ENCODE results near the gene PMF1. TPM values are rescaled to one million over a fixed set of nuclear protein-coding genes. Genes with fewer than 3 reads are reported as not detected.
A peak's percentile ranks its signal among the peaks of the same experiment; 100 is the strongest.

PMF1 gene
- total and polyA plus RNA-seq, 2 experiments from 2014 or later: 112 to 118 TPM

DNA sequence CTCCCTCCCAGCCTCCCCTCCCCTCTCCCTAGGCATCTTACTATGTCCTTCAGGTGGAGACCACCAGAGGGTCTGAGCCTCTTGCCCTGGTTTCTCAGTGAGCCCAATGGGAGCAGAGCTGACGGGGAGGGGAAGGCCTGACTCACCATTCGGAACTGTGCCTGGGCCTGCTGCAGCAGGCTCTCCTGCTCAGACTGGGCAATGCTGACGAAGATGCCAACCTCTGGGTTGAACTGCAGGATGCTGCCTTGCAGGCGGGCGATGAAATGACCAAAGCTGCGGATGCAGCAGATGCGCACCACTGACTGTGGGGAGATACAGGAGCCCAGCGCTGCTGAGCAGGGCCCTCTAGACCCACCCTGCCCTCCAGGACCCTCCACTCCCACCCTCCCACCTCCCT is 46.1 kb downstream of the PMF1 start (continued):
- TF ChIP-seq, protein P1, sequence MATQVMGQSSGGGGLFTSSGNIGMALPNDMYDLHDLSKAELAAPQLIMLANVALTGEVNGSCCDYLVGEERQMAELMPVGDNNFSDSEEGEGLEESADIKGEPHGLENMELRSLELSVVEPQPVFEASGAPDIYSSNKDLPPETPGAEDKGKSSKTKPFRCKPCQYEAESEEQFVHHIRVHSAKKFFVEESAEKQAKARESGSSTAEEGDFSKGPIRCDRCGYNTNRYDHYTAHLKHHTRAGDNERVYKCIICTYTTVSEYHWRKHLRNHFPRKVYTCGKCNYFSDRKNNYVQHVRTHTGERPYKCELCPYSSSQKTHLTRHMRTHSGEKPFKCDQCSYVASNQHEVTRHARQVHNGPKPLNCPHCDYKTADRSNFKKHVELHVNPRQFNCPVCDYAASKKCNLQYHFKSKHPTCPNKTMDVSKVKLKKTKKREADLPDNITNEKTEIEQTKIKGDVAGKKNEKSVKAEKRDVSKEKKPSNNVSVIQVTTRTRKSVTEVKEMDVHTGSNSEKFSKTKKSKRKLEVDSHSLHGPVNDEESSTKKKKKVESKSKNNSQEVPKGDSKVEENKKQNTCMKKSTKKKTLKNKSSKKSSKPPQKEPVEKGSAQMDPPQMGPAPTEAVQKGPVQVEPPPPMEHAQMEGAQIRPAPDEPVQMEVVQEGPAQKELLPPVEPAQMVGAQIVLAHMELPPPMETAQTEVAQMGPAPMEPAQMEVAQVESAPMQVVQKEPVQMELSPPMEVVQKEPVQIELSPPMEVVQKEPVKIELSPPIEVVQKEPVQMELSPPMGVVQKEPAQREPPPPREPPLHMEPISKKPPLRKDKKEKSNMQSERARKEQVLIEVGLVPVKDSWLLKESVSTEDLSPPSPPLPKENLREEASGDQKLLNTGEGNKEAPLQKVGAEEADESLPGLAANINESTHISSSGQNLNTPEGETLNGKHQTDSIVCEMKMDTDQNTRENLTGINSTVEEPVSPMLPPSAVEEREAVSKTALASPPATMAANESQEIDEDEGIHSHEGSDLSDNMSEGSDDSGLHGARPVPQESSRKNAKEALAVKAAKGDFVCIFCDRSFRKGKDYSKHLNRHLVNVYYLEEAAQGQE (IDR thresholded peaks at IDR 0.05; ENCODE audit: unreplicated experiment): no peak
- no peak for TF ChIP-seq CREB1 (CRISPR knock-in tag; IDR thresholded peaks at IDR 0.05; ENCODE audit: low read depth)

DNA sequence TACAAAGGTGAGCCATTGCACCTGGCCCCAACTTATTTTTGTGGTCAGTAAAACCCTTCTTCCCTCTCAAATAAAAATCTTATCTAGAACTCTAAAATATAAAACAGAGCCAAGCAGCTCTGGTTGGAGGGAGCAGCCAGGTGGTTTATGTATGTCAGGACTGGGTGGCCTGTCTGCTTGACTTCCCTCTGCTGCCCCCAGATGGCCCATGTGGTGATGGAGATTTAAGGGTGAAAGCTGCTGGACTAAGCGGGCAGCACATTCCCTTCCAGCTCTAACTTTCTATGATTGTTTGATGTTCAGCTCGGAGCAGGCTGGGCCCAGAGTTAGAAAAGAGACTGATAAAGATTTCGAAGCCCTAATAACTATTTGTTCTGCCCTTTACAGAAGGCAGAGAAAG is 47.0 kb downstream of the PMF1 start:
- H3K4me1 ChIP-seq (ENCODE audit: insufficient read depth): no peaks in the 10 kb centered on the region
- H3K36me3 Mint-ChIP-seq (ENCODE audit: low read depth): peaks cover 81% of the 10 kb centered on the region
- H3K27me3 ChIP-seq (ENCODE audit: insufficient read depth): no peaks in the 10 kb centered on the region
- H3K4me3 ChIP-seq: no peak overlapping the region
- peaks cover 1% of the 10 kb centered on the region for H3K27me3 Mint-ChIP-seq (ENCODE audit: insufficient read depth, low read depth, poor library complexity)
- no peak overlapping the region for H3K4me2 ChIP-seq
- no peaks in the 10 kb centered on the region for H3K9me2 ChIP-seq (ENCODE audit: insufficient read depth)
- H3K4me1 Mint-ChIP-seq: no peaks in the 10 kb centered on the region
- TF ChIP-seq, protein P2, sequence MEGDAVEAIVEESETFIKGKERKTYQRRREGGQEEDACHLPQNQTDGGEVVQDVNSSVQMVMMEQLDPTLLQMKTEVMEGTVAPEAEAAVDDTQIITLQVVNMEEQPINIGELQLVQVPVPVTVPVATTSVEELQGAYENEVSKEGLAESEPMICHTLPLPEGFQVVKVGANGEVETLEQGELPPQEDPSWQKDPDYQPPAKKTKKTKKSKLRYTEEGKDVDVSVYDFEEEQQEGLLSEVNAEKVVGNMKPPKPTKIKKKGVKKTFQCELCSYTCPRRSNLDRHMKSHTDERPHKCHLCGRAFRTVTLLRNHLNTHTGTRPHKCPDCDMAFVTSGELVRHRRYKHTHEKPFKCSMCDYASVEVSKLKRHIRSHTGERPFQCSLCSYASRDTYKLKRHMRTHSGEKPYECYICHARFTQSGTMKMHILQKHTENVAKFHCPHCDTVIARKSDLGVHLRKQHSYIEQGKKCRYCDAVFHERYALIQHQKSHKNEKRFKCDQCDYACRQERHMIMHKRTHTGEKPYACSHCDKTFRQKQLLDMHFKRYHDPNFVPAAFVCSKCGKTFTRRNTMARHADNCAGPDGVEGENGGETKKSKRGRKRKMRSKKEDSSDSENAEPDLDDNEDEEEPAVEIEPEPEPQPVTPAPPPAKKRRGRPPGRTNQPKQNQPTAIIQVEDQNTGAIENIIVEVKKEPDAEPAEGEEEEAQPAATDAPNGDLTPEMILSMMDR (conservative IDR thresholded peaks at IDR 0.05; ENCODE audit: low read depth in 2 of 2): peak; percentile 13 to 50; a peak in 3 of 4 replicates
- no peak for TF ChIP-seq POLR2AphosphoS5 (IDR thresholded peaks at IDR 0.05; ENCODE audit: low read depth)
- no peak overlapping the region for H2AFZ ChIP-seq
- H3F3A ChIP-seq (replicated peaks; ENCODE audit: low read depth): peaks cover 10% of the 10 kb centered on the region; the same call in 1 of the 2 replicates
- no peak overlapping the region for H3K4me3 Mint-ChIP-seq
- H3K27ac Mint-ChIP-seq: no peak overlapping the region
- H3K79me2 ChIP-seq (replicated peaks; ENCODE audit: insufficient read depth): no peaks in the 10 kb centered on the region
- no peaks in the 10 kb centered on the region for H3K9me3 Mint-ChIP-seq
- DNase-seq (ENCODE audit: low spot score): peak; percentile 30
- peaks cover 63% of the 10 kb centered on the region for H3K36me3 ChIP-seq (ENCODE audit: insufficient read depth)
- H4K20me1 ChIP-seq (replicated peaks; ENCODE audit: insufficient read depth): peaks cover 16% of the 10 kb centered on the region
- no peak overlapping the region for H3K27ac ChIP-seq (ENCODE audit: low read depth)
- peak; percentile 53; the same call in 2 of the 3 replicates for ATAC-seq

DNA sequence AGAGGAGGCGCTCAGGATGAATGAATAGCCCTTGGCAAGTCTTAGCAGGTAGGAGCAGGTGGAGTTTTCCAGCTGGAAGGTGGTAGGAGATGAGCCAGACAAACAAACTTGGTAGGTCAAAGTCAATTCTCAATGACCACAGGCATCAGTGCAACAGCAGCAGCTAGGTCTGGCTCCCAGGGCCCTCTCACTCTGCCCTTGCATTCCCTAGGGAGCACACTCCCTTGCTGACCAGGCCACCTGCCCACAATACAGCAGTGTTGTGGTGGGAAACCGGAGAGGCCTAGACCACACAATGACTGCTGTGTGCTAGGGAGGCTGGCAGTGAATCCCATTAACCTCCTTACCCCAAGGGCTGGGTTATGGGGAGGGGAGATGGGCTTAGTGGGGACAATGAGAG is 48.1 kb downstream of the PMF1 start:
- H3K9me3 Mint-ChIP-seq: no peaks in the 10 kb centered on the region
- Histone ChIP-seq H3K27ac (ENCODE audit: low read depth) (no peak overlapping the region), H3K4me3 (no peak overlapping the region), H3K27me3 (ENCODE audit: insufficient read depth) (no peaks in the 10 kb centered on the region), H2AFZ (no peak overlapping the region), H3K4me2 (no peak overlapping the region), H3K36me3 (ENCODE audit: insufficient read depth) (peaks cover 73% of the 10 kb centered on the region), H3K4me1 (ENCODE audit: insufficient read depth) (no peaks in the 10 kb centered on the region), H4K20me1 (replicated peaks; ENCODE audit: insufficient read depth) (peaks cover 22% of the 10 kb centered on the region), H3K79me2 (replicated peaks; ENCODE audit: insufficient read depth) (no peaks in the 10 kb centered on the region), H3K9me2 (ENCODE audit: insufficient read depth) (no peaks in the 10 kb centered on the region), H3F3A (replicated peaks; ENCODE audit: low read depth) (peaks cover 13% of the 10 kb centered on the region; the same call in 1 of the 2 replicates)
- ATAC-seq: no peak
- DNase-seq (ENCODE audit: low spot score): no peak
- H3K4me1 Mint-ChIP-seq: no peaks in the 10 kb centered on the region
- peaks cover 1% of the 10 kb centered on the region for H3K27me3 Mint-ChIP-seq (ENCODE audit: insufficient read depth, low read depth, poor library complexity)
- H3K4me3 Mint-ChIP-seq: no peak overlapping the region
- H3K36me3 Mint-ChIP-seq (ENCODE audit: low read depth): peaks cover 89% of the 10 kb centered on the region
- no peak overlapping the region for H3K27ac Mint-ChIP-seq
- TF ChIP-seq, protein P2 (conservative IDR thresholded peaks at IDR 0.05; ENCODE audit: low read depth in 2 of 2): no peak
- TF ChIP-seq EZH2phosphoT487 (IDR thresholded peaks at IDR 0.05; ENCODE audit: unreplicated experiment): no peak
- no peak for TF ChIP-seq CREB1 (CRISPR knock-in tag; IDR thresholded peaks at IDR 0.05; ENCODE audit: low read depth)
- TF ChIP-seq EZH2 (IDR thresholded peaks at IDR 0.05; ENCODE audit: low read depth, unreplicated experiment): no peak
